ENCODE measurements around the gene NKD2.

The NKD2 gene

GRCh38 chr5:1075555-1075881 is 66.9 kb downstream of the NKD2 start:
- no peaks in the 10 kb centered on the region for H3F3A ChIP-seq (ENCODE audit: low read depth)
- H3K9me3 ChIP-seq (ENCODE audit: insufficient read depth, low read depth, low read length), result no peaks in the 10 kb centered on the region
- H4K20me1 ChIP-seq (ENCODE audit: insufficient read depth, low read length, poor library complexity, severe bottlenecking), result no peaks in the 10 kb centered on the region
- no peak overlapping the region for H3K4me2 ChIP-seq (ENCODE audit: low read depth, low read length, poor library complexity, severe bottlenecking)
- H3K9ac ChIP-seq (ENCODE audit: low read depth, low read length, poor library complexity, severe bottlenecking), result no peak overlapping the region
- H3K4me3 ChIP-seq (ENCODE audit: low read length, poor library complexity, severe bottlenecking), result no peak overlapping the region
- no peaks in the 10 kb centered on the region for H3K4me1 ChIP-seq (ENCODE audit: insufficient read depth, low read length, poor library complexity, severe bottlenecking)
- no peaks in the 10 kb centered on the region for H3K27me3 ChIP-seq (ENCODE audit: insufficient read depth, low read length, poor library complexity, severe bottlenecking)
- no peaks in the 10 kb centered on the region for H3K9me2 ChIP-seq (replicated peaks; ENCODE audit: low read depth, low read length)
- H2AFZ ChIP-seq (ENCODE audit: low read length), result no peak overlapping the region
- no peaks in the 10 kb centered on the region for H3K79me2 ChIP-seq (ENCODE audit: insufficient read depth, low read length)
- TF ChIP-seq EZH2phosphoT487 (IDR thresholded peaks at IDR 0.05; ENCODE audit: borderline replicate concordance) (no peak), CTCF (conservative IDR thresholded peaks at IDR 0.05; ENCODE audit: low read length) (no peak)
- H3K36me3 ChIP-seq (ENCODE audit: insufficient read depth, low read length), result no peaks in the 10 kb centered on the region

GRCh38 chr5:1075931-1076330 is 67.3 kb downstream of the NKD2 start:
- Histone ChIP-seq H3K4me3 (ENCODE audit: low read length, poor library complexity, severe bottlenecking) (no peak overlapping the region), H2AFZ (ENCODE audit: low read length) (no peak overlapping the region), H3K9me3 (ENCODE audit: insufficient read depth, low read depth, low read length) (no peaks in the 10 kb centered on the region), H3K27me3 (ENCODE audit: insufficient read depth, low read length, poor library complexity, severe bottlenecking) (no peaks in the 10 kb centered on the region), H3K79me2 (ENCODE audit: insufficient read depth, low read length) (no peaks in the 10 kb centered on the region), H3K9ac (ENCODE audit: low read depth, low read length, poor library complexity, severe bottlenecking) (no peak overlapping the region), H3F3A (ENCODE audit: low read depth) (no peaks in the 10 kb centered on the region), H4K20me1 (ENCODE audit: insufficient read depth, low read length, poor library complexity, severe bottlenecking) (no peaks in the 10 kb centered on the region), H3K4me1 (ENCODE audit: insufficient read depth, low read length, poor library complexity, severe bottlenecking) (no peaks in the 10 kb centered on the region), H3K4me2 (ENCODE audit: low read depth, low read length, poor library complexity, severe bottlenecking) (no peak overlapping the region), H3K9me2 (replicated peaks; ENCODE audit: low read depth, low read length) (no peaks in the 10 kb centered on the region), H3K36me3 (ENCODE audit: insufficient read depth, low read length) (no peaks in the 10 kb centered on the region)
- TF ChIP-seq CTCF (conservative IDR thresholded peaks at IDR 0.05; ENCODE audit: low read length), result no peak
- TF ChIP-seq EZH2phosphoT487 (IDR thresholded peaks at IDR 0.05; ENCODE audit: borderline replicate concordance), result no peak

GRCh38 chr5:1076406-1076805 is 67.8 kb downstream of the NKD2 start:
- Histone ChIP-seq H3K9ac (ENCODE audit: low read depth, low read length, poor library complexity, severe bottlenecking) (no peak overlapping the region), H3F3A (ENCODE audit: low read depth) (no peaks in the 10 kb centered on the region), H4K20me1 (ENCODE audit: insufficient read depth, low read length, poor library complexity, severe bottlenecking) (no peaks in the 10 kb centered on the region), H3K27me3 (ENCODE audit: insufficient read depth, low read length, poor library complexity, severe bottlenecking) (no peaks in the 10 kb centered on the region), H3K4me1 (ENCODE audit: insufficient read depth, low read length, poor library complexity, severe bottlenecking) (no peaks in the 10 kb centered on the region), H3K4me2 (ENCODE audit: low read depth, low read length, poor library complexity, severe bottlenecking) (no peak overlapping the region), H3K9me2 (replicated peaks; ENCODE audit: low read depth, low read length) (no peaks in the 10 kb centered on the region), H2AFZ (ENCODE audit: low read length) (no peak overlapping the region), H3K9me3 (ENCODE audit: insufficient read depth, low read depth, low read length) (no peaks in the 10 kb centered on the region), H3K79me2 (ENCODE audit: insufficient read depth, low read length) (no peaks in the 10 kb centered on the region), H3K36me3 (ENCODE audit: insufficient read depth, low read length) (no peaks in the 10 kb centered on the region), H3K4me3 (ENCODE audit: low read length, poor library complexity, severe bottlenecking) (no peak overlapping the region)
- no peak for TF ChIP-seq EZH2phosphoT487 (IDR thresholded peaks at IDR 0.05; ENCODE audit: borderline replicate concordance)
- TF ChIP-seq CTCF (conservative IDR thresholded peaks at IDR 0.05; ENCODE audit: low read length), result no peak
